NB4 (cell line): ENCODE results near the gene PIGL.

Experiments used
- DNase-seq: peaks from one replicate; pipeline ENCODE4 v3.0.0; 2010; ENCODE audit warnings: low read depth
- H3K4me3 ChIP-seq: one replicate; pipeline ENCODE4 v1.5.1; 2011; ENCODE audit warnings: mild to moderate bottlenecking, low read depth, low read length, moderate library complexity
- MYC ChIP-seq: IDR thresholded peaks from 2 replicates; pipeline ENCODE4 v1.6.1; 2011; ENCODE audit warnings: low read depth, low read length
- POLR2A ChIP-seq: IDR thresholded peaks from 2 replicates; pipeline ENCODE4 v1.6.1; 2011; ENCODE audit warnings: mild to moderate bottlenecking; ENCODE audit not compliant: insufficient read length; ENCODE audit errors: extremely low read depth
- TF ChIP-seq, protein P1 (sequence below): IDR thresholded peaks from one replicate; pipeline ENCODE4 v1.5.1; 2012; ENCODE audit warnings: low read depth, low read length
- TF ChIP-seq, protein P2 (sequence below): IDR thresholded peaks from 2 replicates; pipeline ENCODE4 v1.6.1; 2011; ENCODE audit warnings: low read depth, low read length

PIGL gene

DNA sequence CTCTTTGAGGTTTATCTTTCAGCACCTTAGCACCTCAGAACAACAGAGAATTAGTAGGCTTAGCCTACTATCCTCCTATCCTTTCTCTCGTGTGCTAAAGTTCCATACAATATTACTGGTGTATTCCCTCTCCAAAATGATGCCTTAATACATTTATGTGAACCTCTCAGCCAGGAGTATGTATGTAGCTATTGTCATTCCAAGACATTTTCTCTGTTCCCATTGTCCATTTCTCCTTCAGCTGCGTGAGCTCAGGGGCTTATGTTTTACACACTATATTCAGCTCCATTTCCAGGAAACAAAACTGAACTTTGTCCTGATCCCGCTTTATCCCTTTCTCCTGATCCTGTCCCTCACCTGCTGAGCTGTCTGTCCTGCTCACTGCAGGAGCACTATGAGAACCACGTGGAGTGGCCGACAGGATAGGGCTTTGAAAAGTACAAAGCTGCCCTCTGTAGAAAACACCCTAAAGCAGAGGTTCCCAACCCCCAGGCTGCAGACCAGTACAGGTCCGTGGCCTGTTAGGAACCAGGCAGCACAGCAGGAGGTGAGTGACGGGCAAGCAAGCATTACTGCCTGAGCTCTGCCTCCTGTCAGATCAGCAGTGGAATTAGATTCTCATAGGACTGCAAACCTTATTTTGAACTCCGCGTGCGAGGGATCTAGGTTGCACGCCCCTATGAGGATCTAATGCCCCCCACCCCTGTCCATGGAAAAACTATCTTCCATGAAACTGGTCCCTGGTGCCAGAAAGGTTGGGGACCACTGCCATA, 80.5 kb downstream of the PIGL start:
- DNase-seq: no peak
- H3K4me3 ChIP-seq: no peak overlapping the region
- no peak for TF ChIP-seq MYC

DNA sequence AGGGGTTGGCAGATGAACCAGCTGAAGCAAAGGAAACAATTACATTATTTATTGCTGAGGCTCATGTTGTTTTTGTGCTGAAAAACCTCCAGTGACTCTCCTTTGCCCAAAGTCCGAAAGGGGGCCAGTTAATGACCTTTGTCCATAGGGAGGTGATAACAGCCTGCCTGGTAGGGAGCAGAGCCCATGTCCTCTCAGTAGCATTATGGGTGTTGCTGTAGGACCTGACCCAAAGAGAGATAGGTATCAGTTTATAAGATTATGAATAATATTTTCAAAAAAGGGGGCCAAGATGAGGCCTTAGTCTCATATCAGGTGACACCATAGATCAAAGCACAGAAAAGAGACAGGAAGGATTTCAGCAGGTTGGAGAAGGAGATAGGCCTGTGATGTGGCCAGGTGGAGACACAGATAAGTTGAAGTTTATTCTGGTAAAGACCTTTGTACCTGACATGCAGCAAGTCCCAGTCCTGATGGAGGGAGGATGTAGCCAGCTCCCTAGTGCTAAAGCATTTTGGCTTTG, 81.2 kb downstream of the PIGL start:
- TF ChIP-seq, protein P1, sequence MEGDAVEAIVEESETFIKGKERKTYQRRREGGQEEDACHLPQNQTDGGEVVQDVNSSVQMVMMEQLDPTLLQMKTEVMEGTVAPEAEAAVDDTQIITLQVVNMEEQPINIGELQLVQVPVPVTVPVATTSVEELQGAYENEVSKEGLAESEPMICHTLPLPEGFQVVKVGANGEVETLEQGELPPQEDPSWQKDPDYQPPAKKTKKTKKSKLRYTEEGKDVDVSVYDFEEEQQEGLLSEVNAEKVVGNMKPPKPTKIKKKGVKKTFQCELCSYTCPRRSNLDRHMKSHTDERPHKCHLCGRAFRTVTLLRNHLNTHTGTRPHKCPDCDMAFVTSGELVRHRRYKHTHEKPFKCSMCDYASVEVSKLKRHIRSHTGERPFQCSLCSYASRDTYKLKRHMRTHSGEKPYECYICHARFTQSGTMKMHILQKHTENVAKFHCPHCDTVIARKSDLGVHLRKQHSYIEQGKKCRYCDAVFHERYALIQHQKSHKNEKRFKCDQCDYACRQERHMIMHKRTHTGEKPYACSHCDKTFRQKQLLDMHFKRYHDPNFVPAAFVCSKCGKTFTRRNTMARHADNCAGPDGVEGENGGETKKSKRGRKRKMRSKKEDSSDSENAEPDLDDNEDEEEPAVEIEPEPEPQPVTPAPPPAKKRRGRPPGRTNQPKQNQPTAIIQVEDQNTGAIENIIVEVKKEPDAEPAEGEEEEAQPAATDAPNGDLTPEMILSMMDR: no peak
- TF ChIP-seq, protein P2, sequence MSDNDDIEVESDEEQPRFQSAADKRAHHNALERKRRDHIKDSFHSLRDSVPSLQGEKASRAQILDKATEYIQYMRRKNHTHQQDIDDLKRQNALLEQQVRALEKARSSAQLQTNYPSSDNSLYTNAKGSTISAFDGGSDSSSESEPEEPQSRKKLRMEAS: no peak
- no peak for TF ChIP-seq POLR2A
- no peak for TF ChIP-seq MYC
- DNase-seq: no peak
- no peak overlapping the region for H3K4me3 ChIP-seq

DNA sequence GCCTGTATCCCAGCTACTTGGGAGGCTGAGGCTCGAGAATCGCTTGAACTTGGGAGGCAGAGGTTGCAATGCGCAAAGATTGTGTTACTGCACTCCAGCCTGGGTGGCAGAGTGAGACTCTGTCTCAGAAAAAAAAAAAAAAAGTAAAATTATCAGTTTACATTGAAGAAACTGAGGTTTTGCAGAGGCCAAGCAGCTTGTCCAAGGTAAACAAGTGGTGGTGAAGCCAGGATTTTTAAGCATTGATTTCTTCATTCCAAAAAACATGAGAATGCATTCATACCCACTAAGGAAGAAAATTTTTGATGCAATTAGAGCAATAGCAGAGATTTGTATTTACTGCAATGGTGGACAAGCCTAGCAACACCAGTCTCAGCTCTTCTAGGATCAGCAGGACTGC, 83.5 kb downstream of the PIGL start:
- no peak for DNase-seq
- TF ChIP-seq MYC: no peak
- TF ChIP-seq, protein P1: no peak
- no peak for TF ChIP-seq POLR2A
- TF ChIP-seq, protein P2: no peak
- H3K4me3 ChIP-seq: no peak overlapping the region

DNA sequence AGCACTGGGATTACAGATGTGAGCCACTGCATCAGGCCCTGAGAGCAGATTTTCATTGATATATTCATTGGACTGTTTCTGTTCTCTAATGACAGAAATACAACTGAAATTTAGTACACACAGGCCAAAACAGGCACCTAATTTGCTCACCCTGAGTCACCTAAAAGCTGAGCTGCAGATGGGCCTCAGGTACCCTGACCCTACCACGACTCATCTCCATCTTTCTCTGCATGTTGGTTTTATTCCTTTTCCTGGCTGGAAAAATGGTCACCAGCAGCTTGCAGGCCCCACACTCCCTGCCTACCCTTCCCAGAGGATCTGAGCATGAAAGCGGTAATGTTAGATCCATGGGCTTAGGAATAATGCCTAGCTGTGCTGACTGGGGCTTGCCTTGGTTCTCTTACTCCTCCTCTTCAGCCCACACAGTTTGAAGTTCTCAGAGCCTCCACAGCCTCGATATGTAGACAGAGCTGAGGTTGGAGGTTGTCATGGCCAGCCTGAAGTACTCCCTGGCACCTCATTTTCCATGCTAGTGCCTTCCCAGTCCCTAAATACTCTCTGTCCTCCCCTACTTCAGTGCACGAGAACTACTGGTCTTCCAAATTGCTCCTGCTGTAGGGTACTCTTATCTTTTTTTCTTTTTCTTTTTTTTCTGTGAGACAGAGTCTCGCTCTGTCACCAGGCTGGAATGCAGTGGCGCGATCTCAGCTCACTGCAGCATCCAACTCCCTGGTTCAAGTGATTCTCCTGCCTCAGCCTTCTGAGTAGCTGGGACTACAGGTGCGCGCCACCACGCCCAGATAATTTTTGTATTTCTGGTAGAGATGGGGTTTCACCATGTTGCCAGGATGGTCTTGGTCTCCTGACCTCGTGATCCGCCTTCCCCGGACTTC, 85.2 kb downstream of the PIGL start:
- TF ChIP-seq, protein P1: no peak
- TF ChIP-seq MYC (no peak), POLR2A (no peak)
- TF ChIP-seq, protein P2: no peak
- no peak for DNase-seq
- H3K4me3 ChIP-seq: no peak overlapping the region

DNA sequence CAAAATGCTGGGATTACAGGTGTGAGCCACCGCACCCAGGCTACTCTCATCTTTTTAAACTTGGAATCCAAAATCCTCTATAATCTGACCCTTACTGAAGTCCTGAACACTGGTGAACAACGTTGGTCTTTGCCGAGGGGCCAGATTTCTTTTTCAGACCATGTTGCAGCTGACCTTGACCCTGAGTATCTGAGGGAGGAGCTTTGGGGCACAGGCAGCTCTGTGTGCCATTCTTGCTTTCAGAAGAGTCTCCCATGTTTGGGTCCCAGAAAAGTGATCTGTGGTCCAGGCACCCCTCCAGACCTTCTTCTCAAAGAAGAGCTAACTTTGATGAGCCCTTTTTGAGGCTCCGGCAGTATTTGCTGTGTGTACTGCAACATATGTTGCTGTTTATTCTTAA, 85.8 kb downstream of the PIGL start:
- no peak overlapping the region for H3K4me3 ChIP-seq
- TF ChIP-seq POLR2A (no peak), MYC (no peak)
- TF ChIP-seq, protein P2: no peak
- TF ChIP-seq, protein P1: no peak
- no peak for DNase-seq

DNA sequence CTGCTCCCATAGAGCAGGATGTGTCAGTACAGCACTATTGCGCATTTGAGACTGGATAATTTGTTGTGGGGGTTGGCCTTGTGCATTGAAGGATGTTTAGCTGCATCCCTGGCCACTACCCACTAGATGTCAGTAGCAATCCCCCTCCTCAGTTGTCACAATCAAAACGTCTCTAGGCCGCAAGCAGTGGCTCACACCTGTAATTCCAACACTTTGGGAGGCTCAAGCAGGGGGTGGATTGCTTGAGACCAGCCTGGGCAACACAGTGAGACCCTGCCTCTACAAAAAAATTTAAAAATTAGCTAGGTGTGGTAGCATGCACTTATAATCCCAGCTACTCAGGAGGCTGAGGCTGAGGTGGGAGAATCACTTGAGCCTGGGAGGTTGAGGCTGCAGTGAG, 87.8 kb downstream of the PIGL start:
- TF ChIP-seq POLR2A (no peak), MYC (no peak)
- TF ChIP-seq, protein P1: peak; percentile 77
- TF ChIP-seq, protein P2: no peak
- DNase-seq: peak; percentile 65
- H3K4me3 ChIP-seq: no peak overlapping the region
